ENCODE measurements around the gene COQ10A.

- TF ChIP-seq EZH2phosphoT487 (IDR thresholded peaks at IDR 0.05; ENCODE audit: insufficient read depth, low read depth): no peak
- no peak for TF ChIP-seq EZH2 (IDR thresholded peaks at IDR 0.05; ENCODE audit: insufficient read depth, poor library complexity, severe bottlenecking)
Measured at GRCh38 chr12:56298828-56299227, 32.1 kb downstream of the COQ10A start.
